PC-3 (cell line): ENCODE results near the gene DNAH17. TPM values are rescaled to one million over a fixed set of nuclear protein-coding genes. Genes with fewer than 3 reads are reported as not detected.

ENCODE experiments used
- ATAC-seq: fragments of 200-7000 bp; cut with Tn5 transposase; 2 replicates; pipeline ENCODE4 v1.9.1; 2020; ENCODE audit warnings: mild to moderate bottlenecking, moderate library complexity
- BruUV-seq: library from RNA; stranded (reverse); fragments of 400-500 nt; replicated peaks from 2 replicates; lab custom pipeline; 2021; lab: Mats Ljungman, UMichigan
- CTCF ChIA-PET: fragments of 300-600 bp; sonication (Branson Sonifier 250); formaldehyde crosslinking; loops from one replicate; lab custom pipeline; 2022; ENCODE audit warnings: antibody characterized with exemption; lab: Charles Lee
- POLR2A ChIA-PET: fragments of 300-600 bp; sonication (Branson Sonifier 250); formaldehyde crosslinking; loops from one replicate; lab custom pipeline; 2022; ENCODE audit warnings: antibody characterized with exemption; ENCODE audit not compliant: unreplicated experiment; lab: Charles Lee
- DNase-seq: peaks from one replicate; pipeline ENCODE4 v3.0.0-alpha.2; 2015
- H2AFZ ChIP-seq: fragments of 300-600 bp; sonication (generic); 2 replicates; pipeline ENCODE4 v1.6.0; 2016; ENCODE audit warnings: antibody characterized with exemption, low read length
- H3F3A ChIP-seq: fragments of 300-600 bp; sonication (generic); one replicate; pipeline ENCODE4 v1.6.0; 2017; ENCODE audit warnings: antibody characterized with exemption, low read length, control low read depth, mild to moderate bottlenecking; ENCODE audit not compliant: unreplicated experiment
- H3K27ac ChIP-seq: fragments of 300-600 bp; sonication (generic); 2 replicates; pipeline ENCODE4 v1.5.1; 2016; ENCODE audit warnings: mild to moderate bottlenecking, low read length
- H3K27me3 ChIP-seq: fragments of 300-600 bp; sonication (generic); 2 replicates; pipeline ENCODE4 v1.6.1; 2016; ENCODE audit warnings: low read length, mixed read lengths
- H3K36me3 ChIP-seq: fragments of 300-600 bp; sonication (generic); 2 replicates; pipeline ENCODE4 v1.6.1; 2016; ENCODE audit warnings: low read depth, mixed run types, low read length, mixed read lengths
- H3K4me1 ChIP-seq: fragments of 300-600 bp; sonication (generic); 2 replicates; pipeline ENCODE4 v1.5.1; 2016; ENCODE audit warnings: low read length; ENCODE audit not compliant: insufficient read depth
- H3K4me2 ChIP-seq: fragments of 300-600 bp; sonication (generic); 2 replicates; pipeline ENCODE4 v1.6.0; 2016; ENCODE audit warnings: low read length
- H3K4me3 ChIP-seq: fragments of 300-600 bp; sonication (generic); 2 replicates; pipeline ENCODE4 v1.5.1; 2016; ENCODE audit warnings: mild to moderate bottlenecking, low read length, mixed read lengths
- H3K79me2 ChIP-seq: fragments of 300-600 bp; sonication (generic); 2 replicates; pipeline ENCODE4 v1.6.1; 2017; ENCODE audit warnings: low read length, mixed read lengths
- H3K9ac ChIP-seq: fragments of 300-600 bp; sonication (generic); 2 replicates; pipeline ENCODE4 v1.6.0; 2016; ENCODE audit warnings: mild to moderate bottlenecking, low read length
- H3K9me2 ChIP-seq: fragments of 300-600 bp; sonication (generic); replicated peaks from 2 replicates; pipeline ENCODE4 v1.6.1; 2016; ENCODE audit warnings: mixed run types, low read length, mixed read lengths
- H3K9me3 ChIP-seq: fragments of 300-600 bp; sonication (generic); 2 replicates; pipeline ENCODE4 v1.6.1; 2016; ENCODE audit warnings: low read length, mixed read lengths
- H4K20me1 ChIP-seq: fragments of 300-600 bp; sonication (generic); 2 replicates; pipeline ENCODE4 v1.6.1; 2016; ENCODE audit warnings: low read length, mixed read lengths
- EZH2 ChIP-seq: fragments of 300-600 bp; sonication (generic); IDR thresholded peaks from one replicate; pipeline ENCODE4 v1.6.1; 2017; ENCODE audit warnings: antibody characterized with exemption, mild to moderate bottlenecking, low read length; ENCODE audit not compliant: unreplicated experiment
- EZH2phosphoT487 ChIP-seq: fragments of 300-600 bp; sonication (generic); IDR thresholded peaks from 2 replicates; pipeline ENCODE4 v1.6.1; 2018; ENCODE audit warnings: mild to moderate bottlenecking, antibody characterized with exemption, low read length, borderline replicate concordance
- intact Hi-C: fragments of 100-400 bp; cut with micrococcal nuclease; formaldehyde crosslinking; loops from 2 replicates; pipeline ENCODE4 v1.9.0; 2023
- total RNA-seq: library from RNA; depleted of rRNA; stranded (reverse); fragments of >200 nt; gene quantifications from 2 replicates; pipeline ENCODE4 v1.2.3, GENCODE V29; 2014
- TF ChIP-seq, protein P1 (sequence below): fragments of 300-600 bp; sonication (generic); conservative IDR thresholded peaks from 2 replicates; pipeline ENCODE4 v1.5.1; 2017; ENCODE audit warnings: antibody characterized with exemption, low read depth, mild to moderate bottlenecking, low read length

DNAH17 gene
- total RNA-seq, 1 experiment from 2014 or later: 0.04 TPM

DNA sequence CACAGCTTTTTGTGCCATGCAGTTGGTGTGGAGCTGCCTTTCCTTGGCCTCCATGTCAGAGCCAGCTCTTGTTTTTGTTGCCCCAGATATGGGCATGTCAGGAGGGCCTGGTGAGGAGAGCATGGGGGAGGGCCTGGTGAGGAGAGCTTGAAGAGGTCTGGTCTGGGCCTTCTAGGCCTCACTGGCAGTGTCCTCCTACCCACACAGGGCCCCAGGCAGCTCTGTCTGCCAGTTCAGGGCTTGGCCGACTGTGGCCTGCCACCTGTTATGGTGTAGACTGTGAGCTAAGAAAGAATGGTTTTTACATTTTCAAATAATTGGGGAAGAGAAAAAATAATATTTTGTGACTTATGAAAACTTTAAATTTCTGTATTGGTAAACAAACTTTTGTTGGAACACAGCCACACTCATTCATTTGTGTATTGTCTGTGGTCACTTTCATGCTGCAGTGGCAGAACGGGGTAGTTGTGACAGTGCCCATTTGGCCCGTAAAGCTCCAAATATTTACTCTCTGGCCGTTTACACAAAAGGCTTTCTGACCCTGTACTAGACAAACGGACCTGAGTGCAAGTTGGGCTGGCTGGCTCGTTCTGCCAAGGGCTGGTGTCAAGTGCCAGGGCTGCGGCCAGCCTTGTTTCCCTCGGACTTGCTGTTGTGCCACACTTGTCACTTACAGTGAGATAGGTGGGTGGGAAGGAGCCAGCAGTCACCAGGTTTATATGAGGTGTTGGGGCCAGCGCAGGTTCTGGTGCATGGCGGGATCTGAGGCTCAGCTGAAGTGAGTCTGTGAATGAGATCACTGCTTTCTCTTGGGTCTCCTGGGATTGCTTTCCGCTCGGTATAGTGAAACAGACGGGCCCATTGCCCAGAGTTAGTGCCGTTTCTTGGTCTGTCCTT, 180.5 kb downstream of the DNAH17 start:
- H3K9ac ChIP-seq: no peak overlapping the region
- no peaks in the 10 kb centered on the region for H3K9me3 ChIP-seq
- ChIA-PET POLR2A (no interaction called here), CTCF (interaction anchor here (0.5 kb wide), 1 partner anchor 35 kb away, joined by 3 read pairs; no protein-coding TSS in a partner anchor)
- peaks cover 40% of the 10 kb centered on the region for H4K20me1 ChIP-seq
- no TSS peak for BruUV-seq
- DNase-seq (no peak), ATAC-seq (no peak)
- H3K9me2 ChIP-seq: no peaks in the 10 kb centered on the region
- no peak overlapping the region for H3K27ac ChIP-seq
- no peaks in the 10 kb centered on the region for H3K27me3 ChIP-seq
- no peaks in the 10 kb centered on the region for H3F3A ChIP-seq
- H3K4me2 ChIP-seq: no peak overlapping the region
- intact Hi-C loops: no loop called here
- peaks cover 35% of the 10 kb centered on the region for H3K4me1 ChIP-seq
- H2AFZ ChIP-seq: no peak overlapping the region
- H3K36me3 ChIP-seq: peaks cover 74% of the 10 kb centered on the region
- TF ChIP-seq EZH2 (no peak), EZH2phosphoT487 (no peak)
- TF ChIP-seq, protein P1, sequence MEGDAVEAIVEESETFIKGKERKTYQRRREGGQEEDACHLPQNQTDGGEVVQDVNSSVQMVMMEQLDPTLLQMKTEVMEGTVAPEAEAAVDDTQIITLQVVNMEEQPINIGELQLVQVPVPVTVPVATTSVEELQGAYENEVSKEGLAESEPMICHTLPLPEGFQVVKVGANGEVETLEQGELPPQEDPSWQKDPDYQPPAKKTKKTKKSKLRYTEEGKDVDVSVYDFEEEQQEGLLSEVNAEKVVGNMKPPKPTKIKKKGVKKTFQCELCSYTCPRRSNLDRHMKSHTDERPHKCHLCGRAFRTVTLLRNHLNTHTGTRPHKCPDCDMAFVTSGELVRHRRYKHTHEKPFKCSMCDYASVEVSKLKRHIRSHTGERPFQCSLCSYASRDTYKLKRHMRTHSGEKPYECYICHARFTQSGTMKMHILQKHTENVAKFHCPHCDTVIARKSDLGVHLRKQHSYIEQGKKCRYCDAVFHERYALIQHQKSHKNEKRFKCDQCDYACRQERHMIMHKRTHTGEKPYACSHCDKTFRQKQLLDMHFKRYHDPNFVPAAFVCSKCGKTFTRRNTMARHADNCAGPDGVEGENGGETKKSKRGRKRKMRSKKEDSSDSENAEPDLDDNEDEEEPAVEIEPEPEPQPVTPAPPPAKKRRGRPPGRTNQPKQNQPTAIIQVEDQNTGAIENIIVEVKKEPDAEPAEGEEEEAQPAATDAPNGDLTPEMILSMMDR: no peak
- no peak overlapping the region for H3K4me3 ChIP-seq
- H3K79me2 ChIP-seq: peaks cover 60% of the 10 kb centered on the region

DNA sequence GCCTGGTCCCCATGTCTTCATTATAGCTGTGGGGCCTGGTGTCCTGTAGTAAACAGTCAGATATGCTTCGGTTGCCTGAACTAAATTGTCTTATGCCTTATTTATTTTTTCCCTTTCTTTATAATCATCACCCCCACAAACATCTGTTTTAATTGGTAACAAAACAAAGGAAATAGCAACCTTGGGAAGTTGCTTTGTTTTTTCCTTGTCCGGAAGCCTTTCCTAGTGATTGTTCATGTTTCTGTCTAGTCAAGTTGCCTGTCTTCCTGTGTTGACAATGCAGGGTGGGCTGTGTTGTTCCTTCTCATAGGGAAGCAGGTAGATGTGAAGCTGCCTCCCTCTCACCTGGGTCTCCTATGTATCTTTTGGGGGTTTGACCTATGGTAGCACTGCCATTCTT, 182.0 kb downstream of the DNAH17 start:
- Histone ChIP-seq H3K27ac (no peak overlapping the region), H2AFZ (no peak overlapping the region), H3K27me3 (no peaks in the 10 kb centered on the region), H3K36me3 (peaks cover 63% of the 10 kb centered on the region), H3K4me2 (no peak overlapping the region), H3K9ac (no peak overlapping the region), H3K9me2 (no peaks in the 10 kb centered on the region), H3K4me1 (peaks cover 42% of the 10 kb centered on the region), H4K20me1 (peaks cover 40% of the 10 kb centered on the region), H3K79me2 (peaks cover 76% of the 10 kb centered on the region), H3F3A (no peaks in the 10 kb centered on the region), H3K4me3 (no peak overlapping the region), H3K9me3 (no peaks in the 10 kb centered on the region)
- no peak for DNase-seq
- POLR2A ChIA-PET: no interaction called here
- BruUV-seq: no TSS peak
- no peak for TF ChIP-seq EZH2phosphoT487
- TF ChIP-seq, protein P1: no peak
- ATAC-seq: no peak
- intact Hi-C loops: no loop called here
- CTCF ChIA-PET: no interaction called here

DNA sequence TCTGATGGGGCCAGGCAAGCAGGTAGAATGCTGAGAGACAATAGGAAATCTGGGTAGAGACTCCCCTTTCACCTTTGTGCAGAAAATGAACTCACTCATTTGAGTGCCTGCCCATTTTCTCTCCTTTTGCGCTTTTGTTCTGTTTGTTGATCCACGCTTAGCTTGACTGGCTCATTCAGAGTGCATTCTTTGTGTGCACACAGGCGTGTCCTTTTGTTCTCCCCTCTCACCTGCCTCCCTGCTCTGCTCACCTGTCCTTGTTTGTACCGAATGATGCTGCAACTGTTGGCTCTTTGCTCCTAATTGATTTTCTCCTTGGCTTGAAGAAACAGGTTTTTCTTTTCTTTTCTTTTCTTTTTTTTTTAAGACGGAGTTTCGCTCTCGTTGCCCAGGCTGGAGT, 183.0 kb downstream of the DNAH17 start:
- ATAC-seq: no peak
- intact Hi-C loops: no loop called here

More for the DNA sequence above, 183.0 kb downstream of the DNAH17 start:
- H3K9me3 ChIP-seq: no peaks in the 10 kb centered on the region
- H3K27ac ChIP-seq: no peak overlapping the region
- H3K27me3 ChIP-seq: no peaks in the 10 kb centered on the region
- H3K9ac ChIP-seq: no peak overlapping the region
- ChIA-PET CTCF (no interaction called here), POLR2A (no interaction called here)
- H3K36me3 ChIP-seq: peaks cover 55% of the 10 kb centered on the region
- H3K4me2 ChIP-seq: no peak overlapping the region
- DNase-seq: no peak
- no peaks in the 10 kb centered on the region for H3K9me2 ChIP-seq
- no peak for TF ChIP-seq EZH2
- TF ChIP-seq, protein P1: no peak
- no peak for TF ChIP-seq EZH2phosphoT487
- H2AFZ ChIP-seq: no peak overlapping the region
- H3K4me1 ChIP-seq: peaks cover 39% of the 10 kb centered on the region
- H3F3A ChIP-seq: no peaks in the 10 kb centered on the region
- H3K4me3 ChIP-seq: no peak overlapping the region
- BruUV-seq: no TSS peak
- peaks cover 38% of the 10 kb centered on the region for H4K20me1 ChIP-seq
- H3K79me2 ChIP-seq: peaks cover 85% of the 10 kb centered on the region
